GM19455 (cell line): Measurements from ENCODE around the gene DLG1.
A peak's percentile ranks its signal among the peaks of the same experiment; 100 is the strongest.

Experiments
- ATAC-seq: cut with Tn5 transposase; IDR thresholded peaks from one replicate; pipeline ENCODE4 v1.9.1; 2021; ENCODE audit not compliant: unreplicated experiment

Gene DLG1

DNA sequence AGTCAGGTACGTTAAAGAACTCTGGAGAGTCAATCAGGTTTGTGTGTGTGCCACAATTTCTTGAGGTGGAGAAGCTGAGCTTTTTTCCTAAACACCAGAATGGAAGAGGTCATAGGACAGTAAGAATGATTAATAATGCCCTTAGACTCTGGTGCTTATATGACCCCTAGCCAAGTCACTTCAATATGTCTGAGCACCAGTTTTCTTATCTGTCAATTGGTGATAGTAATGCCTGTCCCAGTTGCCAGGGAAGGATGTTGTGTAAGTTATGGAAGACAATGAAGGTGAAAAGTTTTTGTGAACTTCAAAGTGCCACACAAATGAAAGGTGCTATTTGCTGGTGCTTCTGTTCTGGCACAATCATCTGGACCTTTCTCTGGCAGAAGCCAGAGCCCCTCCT, 22.2 kb upstream of the DLG1 start:
- ATAC-seq: no peak

DNA sequence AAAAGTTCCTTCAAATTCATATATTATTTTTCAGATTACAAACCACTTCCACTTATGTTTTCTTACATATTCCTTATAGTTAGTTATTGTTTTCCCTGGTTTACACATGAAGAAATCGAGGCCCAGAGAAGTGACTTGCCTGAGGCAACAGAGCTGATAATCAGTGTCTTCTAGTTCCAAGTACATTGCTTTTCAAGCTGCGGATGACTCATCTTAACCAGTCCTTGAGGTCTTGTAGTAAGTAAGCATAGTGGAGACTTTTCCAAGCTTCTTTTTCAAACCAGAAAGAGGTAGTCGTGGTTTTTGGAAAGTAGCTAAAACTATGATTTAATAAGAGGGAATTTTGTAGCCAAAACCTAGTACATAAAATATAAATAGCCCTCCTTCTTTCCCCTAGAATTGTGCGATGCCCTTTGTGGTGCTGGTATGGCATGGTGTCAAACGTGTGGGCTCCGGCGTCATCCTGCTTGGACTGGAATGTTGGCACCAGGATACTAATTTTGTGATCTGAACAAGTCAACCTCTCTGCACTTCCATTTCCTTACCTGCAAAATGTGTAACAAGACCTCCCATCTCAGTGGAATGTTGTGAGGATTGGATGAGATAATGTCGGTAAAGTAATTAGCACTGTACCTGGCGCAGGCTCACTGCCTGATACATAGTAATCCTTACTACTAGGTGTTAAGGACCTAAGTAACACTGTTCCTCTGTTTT, 19.0 kb upstream of the DLG1 start:
- ATAC-seq: no peak

DNA sequence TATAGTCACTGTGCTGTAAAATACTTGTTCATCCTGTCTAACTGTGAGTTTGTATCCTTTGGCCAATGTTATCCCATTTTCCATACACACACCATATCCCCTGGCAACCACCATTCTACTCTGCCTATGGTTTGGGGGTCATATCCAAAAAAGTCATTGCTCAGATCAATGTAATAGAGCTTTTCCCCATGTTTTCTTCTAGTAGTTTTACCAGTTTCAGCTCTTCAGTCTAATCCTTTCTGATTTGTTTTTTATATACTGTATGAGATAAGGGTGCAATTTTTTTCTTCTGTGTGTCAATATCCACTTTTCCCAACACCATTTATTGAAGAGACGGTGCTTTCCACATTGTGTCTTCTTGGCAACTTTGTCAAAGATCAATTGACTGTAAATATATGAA, 14.0 kb upstream of the DLG1 start:
- ATAC-seq: no peak

DNA sequence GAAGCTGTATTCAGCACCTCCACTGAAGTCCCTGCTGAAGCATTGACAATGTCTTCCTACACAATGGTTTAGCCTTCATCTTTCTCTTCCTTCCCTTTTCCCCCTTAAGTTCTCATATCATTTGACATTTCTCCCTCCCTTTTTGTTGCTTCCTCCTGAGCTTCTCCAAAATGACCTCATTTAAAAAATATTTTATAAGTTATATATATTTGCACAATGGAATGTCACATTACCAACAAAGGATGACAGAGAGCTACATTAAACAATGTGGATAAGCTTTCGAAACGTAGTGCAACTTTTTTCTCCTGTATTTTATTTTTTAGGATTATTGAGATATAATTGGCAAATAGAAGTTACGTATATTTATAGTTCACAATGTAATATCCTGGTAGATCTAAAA, 13.2 kb upstream of the DLG1 start:
- ATAC-seq: no peak

DNA sequence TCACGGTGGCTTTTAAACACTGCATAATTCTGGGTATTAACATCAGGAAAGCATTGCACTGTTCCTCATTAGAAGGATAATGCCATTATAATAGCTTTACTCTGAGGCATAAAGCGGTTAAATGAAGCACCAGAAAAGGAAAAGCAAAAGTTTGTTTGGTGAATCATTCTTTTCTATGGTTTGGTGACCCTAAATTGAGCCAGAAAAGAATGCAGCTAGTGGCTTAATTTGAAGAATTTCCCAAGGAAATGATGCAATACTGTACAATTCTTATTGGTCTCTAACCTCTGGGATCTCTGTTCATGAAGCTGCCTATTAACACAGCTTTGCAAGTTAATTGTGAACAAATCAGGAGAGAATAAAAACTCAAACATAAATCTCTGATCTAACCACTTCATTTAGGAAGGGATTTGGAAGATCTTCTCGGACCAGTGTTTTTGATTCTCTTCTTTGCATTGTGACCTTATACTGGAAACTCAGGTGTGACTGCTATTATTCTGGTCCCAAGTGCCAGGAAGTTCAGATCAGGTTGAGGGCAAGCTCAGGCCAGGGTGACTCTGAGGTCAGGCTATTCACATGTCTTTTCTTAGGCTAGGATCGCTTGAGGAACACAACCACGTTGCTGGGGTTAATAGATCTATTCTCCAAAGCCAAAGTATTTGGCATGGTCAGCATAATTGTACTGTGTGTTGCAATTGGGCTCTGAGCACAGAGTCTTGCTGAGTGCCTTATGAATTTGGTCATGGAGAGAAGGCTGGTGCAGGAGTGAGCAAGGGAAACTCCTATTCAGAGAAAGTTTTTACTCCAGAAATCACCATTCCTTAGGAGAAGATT, 11.3 kb upstream of the DLG1 start:
- no peak for ATAC-seq

DNA sequence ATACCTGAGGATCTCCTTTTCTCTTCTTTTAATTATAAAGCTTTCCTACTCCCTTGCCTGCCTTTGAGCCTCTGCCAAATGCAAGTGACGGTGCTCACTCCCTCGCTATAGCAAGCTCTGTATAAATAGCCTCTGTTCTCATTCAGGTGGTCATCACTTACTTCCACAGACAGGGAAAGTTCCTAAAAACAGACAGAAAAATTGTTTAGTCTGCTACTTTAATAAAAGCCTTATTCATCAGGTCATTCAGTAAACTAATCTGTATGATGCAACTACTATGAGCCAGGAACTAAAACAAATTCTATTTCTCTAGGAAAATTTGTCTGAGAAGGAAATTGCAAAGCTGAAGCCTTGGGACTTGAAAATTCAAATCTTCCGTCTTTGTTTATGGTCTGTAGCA, 10.2 kb upstream of the DLG1 start:
- no peak for ATAC-seq

DNA sequence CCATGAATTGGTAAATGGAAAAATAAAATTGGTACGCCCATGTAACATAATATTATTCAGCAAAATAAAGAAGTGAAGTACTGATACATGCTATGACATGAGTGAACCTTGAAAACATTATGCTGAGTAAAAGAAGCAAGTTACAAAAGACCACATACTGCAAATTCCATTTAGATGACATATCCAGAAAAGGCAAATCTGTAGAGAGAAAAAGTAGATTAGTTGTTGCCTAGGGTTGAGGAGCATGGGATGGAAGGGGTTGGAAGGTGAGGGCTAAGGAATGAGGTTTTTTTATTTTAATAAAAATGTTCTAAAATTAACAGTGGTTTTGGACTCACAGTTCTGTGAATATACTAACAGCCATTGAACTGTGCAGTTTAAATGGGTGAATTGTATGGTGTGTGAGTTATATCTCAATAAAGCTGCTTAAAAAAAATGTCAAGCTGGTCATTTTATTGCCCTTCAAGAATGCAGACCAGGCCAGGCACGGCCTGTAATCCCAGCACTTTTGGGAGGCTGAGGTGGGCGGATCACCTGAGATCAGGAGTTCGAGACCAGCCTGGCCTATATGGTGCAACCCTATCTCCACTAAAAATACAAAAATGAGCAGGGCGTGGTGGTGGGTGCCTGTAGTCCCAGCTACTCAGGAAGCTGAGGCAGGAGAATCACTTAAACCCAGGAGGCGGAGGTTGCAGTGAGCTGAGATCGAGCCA, 8.1 kb upstream of the DLG1 start:
- no peak for ATAC-seq

DNA sequence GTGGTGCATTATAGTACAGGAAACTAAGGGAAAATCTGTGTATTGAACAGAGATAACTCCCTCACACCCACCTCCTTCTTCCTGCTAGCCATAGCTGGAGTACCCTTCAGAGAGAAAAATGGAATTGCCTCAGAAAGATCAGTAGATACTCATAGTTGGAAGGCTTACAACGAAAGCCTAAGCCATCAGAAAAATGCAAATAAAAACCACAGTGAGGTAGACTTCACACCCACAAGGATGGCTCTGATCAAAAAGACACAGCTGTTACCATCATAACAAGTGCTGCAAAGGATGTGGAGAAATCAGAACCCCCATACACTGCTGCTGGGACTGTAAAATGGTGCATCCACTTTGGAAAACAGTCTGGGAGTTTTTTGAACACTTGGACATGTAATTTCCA, 7.4 kb upstream of the DLG1 start:
- ATAC-seq: peak; percentile 82

DNA sequence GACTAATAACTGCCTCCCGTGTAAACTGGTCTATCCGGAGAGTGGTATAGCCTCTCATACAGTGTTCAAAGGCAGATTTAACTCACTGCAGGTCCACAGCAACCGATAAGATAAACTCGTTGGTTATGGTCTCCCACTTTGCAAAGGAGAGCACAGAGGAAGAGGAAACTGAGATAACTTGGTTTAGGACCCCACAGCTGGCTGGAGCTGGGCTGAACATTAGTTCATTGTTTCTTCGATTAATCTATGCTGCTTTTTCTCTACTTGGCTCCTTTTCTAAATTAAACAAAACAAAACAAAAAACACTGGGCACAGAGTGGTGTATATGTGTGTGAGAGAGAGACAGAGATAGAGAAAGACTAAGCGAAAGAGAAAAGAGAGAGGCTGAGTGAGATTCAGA, 5.0 kb upstream of the DLG1 start:
- ATAC-seq: no peak

DNA sequence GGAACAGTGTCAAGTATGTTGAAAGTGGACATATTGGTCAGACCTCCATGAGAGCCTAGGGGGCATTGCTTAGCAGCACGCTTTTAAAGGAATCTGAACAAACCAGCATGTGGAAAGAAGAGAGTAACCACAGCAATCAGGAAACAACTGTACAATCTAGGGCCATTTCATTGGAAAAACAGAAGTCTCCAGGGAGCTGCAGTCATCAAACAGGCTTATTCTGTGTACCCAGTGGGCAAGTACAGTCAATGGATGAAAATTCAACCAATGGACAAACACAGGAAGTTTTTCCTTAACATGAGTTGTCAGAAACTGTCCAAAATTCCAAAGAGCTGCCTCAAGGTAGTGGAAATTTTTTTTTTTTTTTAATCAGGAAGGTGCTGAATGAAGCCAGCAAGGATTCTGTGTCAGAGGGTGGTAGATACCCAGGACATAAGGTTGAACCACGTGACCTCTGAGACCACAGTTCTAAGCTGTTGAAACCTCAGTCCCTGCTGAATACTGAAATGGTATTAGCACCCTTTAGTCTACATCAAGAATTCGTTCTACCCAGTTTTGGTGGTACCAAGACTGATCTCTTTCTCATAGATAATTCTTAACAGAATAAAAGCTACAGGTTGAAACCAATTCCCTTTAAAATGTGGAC, 4.4 kb upstream of the DLG1 start:
- ATAC-seq: no peak

DNA sequence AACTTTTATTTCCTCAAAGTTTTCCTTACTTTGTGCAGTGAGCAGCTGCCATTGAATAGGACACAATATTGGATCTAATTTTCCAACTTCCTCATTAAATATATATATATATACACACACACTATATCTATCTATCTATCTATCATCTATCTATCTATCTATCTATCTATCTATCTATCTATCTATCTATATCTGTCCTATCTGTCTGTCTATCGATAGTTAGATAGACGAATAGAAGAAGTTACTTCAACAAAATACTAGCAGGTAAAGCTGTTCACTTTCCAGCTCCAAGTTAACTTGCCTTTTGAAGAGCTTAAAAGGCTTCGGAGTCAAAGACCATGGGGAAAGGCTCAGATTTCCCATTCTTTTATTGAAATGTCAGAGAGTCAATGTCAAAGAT, 3.6 kb upstream of the DLG1 start:
- no peak for ATAC-seq

DNA sequence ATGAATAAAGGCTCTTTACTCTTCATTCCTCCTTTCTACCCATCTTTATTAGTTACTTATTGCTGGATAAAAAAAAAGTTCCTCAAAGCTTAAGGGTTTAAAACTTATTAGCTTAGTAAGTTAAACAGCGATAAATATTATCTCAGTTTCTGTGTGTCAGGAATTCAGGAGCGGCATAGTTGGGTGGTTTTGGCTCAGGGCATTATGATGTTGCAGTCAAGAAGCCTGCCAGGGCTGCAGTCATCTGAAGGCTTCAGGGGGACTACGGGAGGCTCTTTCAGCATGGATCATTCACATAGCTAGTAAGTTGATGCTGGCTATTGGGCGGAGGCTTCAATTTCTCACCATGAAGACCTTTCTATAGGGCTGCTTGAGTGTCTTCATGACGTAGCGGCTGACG, 1.9 kb upstream of the DLG1 start:
- ATAC-seq: no peak

DNA sequence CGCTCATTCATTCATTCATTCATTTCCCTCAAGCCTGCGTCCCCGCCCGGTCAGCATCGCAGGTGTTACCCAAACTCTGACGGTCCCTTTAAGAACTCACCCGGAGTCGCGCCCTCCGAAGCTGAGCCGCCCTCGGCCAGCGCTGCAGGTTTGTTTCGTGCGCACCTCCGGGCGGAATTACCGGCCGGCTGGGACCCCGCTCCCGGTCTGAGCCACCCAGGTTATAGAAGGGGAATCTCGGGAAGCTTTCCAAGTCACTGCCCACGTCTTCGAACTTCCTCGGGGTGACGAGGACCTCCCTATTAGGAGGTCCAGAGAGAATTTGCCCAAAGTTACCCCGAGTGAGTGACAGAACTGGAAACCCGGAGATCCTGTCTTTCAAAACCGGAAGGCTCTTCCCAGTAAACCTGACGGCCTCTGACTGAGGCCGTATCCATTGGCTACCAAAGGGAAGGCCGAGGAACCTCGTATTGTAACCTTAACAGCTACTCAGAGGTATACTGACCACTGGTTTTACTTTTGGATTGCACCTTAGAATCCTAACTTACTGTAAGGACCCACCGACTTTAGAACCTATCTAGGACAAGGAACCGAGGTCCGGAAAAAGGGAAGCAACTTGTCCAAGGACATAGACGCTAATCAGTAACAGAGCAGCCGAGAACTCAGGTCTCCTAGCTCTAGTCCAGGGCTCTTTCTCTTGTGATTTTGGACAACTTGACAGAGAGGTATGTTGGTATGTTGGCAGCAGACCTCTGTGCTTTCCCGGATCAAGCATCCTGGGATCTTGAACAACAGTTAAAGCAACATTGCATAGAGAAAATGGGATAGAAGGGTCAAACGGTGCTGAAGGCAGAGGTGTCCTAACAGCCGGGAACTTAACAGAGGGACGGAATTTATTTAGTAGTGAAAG, 788 bp upstream of the DLG1 start:
- ATAC-seq: no peak

DNA sequence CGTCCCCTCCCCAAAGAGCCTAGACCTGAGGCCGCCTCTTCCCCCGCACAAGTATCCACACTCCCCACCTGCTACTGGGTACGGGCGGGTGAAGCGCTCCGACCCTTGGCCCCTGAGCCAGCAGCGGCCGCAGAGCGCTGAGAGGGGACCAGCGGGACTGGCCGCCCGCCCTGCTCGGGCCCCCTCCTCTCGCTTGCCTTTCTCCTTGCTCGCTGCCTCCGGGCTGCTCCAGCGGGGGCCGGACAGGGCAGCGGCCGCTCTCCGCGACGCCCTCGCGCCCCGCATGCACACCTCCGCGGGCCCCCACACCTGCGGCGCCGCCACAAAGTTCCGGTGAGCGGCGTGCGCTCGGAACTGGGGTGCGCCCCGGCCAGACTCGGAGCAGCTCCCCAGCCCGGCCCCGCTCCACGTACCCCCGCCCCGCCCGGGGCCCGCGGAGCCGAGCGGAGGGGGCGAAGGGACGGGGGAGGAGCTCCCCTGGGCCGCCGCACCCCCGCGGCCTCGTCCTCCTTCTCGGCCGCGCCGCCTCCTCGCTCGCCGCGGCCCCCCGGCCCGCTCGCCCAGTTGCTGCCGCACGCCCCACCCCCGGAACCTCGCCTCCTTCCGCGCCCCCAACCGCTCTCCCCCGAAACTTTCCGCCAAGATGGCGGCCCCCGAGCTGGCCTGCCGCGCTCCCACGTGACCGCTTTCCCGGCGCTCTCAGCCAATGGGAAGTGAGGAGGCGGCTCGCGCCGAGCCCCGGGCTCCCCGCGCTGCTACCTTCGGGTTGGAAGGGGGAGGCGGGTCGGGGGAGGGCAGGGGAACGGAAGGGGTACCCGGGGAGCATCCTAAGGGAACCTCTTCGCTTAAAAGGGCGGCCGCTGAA, 704 bp downstream of the DLG1 start:
- ATAC-seq: peak; percentile 73

DNA sequence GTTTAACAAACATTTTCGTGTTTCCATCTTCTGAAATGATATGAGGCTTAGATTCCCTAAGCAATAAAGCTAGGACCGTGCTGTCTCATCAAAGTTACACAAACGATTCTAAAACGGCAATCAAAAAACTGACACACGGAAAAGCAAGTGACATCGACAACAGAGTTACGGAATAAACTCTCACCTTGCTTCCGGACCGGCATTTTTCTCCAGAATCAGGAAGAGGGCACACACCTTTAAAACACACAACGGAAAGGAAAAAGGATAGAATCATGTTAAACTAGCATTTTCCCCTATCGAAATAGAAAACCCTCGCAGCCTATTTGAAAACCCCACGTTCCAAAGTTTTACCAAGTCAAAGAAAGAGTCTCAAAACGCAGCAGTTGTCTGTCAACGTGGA, 1.4 kb downstream of the DLG1 start:
- ATAC-seq: no peak

DNA sequence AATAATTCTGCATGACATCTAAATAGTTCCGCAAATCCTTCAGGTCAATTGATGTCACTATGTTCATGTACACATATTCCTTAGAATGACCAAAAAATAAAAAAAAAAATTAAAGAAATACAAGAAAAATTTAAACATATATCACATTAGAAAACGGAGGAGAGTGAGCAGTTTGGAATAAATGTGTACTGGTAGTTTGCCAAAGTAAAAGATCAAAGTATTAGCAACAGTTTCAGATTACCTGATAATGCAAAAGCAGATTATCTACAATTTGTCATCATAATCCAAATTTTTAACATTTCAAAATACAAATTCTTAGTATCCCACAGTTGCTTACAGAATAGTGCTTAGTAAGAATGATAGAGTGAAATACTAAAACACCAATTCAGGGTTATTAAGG, 1.9 kb downstream of the DLG1 start:
- no peak for ATAC-seq

DNA sequence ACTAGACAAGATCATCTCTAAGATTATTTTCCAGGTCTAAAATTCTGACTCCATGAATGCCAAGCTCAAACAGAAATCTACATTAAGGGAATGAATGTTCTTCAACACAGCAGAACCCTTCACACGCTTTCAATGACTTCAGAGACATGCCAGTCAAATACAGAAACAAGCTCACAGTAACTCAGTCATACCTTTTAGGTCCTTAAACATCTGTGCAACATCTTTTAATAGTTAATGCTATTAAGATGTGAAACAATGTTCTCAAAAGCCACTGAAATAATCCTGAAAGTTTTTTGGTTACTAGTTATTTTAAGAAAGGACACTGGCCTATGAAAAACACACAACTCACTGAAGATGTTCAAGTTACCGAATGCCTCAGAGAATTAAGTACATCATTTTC, 2.5 kb downstream of the DLG1 start:
- no peak for ATAC-seq

DNA sequence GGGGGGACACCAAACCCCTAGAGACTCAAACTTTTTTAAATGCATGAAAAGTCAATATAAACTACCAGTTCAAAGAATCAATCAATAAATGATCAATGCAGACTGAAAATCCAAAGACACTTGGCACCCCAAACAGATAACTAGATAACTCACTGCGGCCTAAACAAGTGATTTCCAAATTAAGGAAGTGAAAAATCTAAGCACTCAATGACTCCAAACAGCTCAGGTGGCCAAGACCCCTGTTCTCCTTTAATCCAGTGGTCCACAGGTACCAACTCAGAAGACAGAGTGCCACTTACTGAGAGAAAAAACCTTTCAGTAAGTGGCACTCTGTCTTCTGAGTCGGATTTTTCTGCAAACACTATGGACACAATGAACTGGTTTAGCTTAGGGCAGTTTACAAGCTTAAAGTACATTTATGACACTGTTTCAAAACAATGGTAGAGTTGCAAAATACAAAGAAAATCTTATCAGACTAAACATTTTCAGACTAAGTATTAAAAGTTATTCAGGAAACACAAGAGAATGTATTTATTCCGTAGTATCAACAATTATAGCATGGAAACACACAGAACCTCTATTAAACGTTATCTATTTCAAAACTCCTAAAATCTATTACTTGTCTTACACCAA, 4.7 kb downstream of the DLG1 start:
- no peak for ATAC-seq

DNA sequence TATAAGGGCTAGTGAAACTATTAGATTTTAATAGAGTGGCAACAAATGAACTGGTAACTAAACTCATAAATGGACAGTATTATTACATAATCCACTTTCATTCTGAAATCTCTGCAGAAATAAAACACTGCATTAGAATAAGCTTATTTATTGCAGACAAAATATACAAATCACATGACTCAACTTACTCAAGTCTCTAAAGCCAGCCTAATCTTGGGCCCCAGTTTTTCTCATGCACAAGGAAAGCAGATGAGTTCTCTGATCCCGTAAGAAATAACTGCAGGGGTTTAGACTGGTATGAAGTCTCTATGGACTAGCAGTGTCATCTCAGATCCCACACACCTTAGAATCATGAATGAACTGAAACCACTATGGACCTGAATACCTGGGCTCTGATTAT, 5.8 kb downstream of the DLG1 start:
- no peak for ATAC-seq
